ENCODE measurements around the gene PROS1.

DNA sequence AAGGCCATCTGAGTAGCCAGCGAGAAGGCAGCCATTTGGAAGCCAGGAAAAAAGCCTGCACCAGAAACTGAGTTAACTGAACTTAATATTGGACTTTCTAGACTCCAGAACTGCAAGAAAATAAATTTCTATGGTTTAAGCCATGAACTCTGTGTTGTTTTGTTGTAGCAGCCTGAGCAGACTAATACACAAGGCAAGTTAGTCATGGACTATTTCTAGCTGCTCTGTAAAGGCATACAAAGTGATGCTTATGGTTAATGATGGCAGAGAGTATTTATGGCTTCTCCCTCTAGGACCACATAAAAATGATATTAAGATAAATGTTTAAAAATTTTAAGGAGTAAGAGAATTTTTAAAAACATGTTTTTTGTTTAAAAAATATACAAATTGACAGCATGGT is 37.1 kb downstream of the PROS1 start:
- TF ChIP-seq, protein P1, sequence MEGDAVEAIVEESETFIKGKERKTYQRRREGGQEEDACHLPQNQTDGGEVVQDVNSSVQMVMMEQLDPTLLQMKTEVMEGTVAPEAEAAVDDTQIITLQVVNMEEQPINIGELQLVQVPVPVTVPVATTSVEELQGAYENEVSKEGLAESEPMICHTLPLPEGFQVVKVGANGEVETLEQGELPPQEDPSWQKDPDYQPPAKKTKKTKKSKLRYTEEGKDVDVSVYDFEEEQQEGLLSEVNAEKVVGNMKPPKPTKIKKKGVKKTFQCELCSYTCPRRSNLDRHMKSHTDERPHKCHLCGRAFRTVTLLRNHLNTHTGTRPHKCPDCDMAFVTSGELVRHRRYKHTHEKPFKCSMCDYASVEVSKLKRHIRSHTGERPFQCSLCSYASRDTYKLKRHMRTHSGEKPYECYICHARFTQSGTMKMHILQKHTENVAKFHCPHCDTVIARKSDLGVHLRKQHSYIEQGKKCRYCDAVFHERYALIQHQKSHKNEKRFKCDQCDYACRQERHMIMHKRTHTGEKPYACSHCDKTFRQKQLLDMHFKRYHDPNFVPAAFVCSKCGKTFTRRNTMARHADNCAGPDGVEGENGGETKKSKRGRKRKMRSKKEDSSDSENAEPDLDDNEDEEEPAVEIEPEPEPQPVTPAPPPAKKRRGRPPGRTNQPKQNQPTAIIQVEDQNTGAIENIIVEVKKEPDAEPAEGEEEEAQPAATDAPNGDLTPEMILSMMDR (conservative IDR thresholded peaks at IDR 0.05; ENCODE audit: low read depth, low read length), result no peak
- TF ChIP-seq EZH2 (IDR thresholded peaks at IDR 0.05; ENCODE audit: low read length, unreplicated experiment) (no peak), EZH2phosphoT487 (IDR thresholded peaks at IDR 0.05; ENCODE audit: borderline replicate concordance, low read length) (no peak)
